A673 (cell line): ENCODE results near the gene DDC. TPM values are rescaled to one million over a fixed set of nuclear protein-coding genes. Genes with fewer than 3 reads are reported as not detected.

Source experiments
- BruUV-seq: library from RNA; stranded (reverse); fragments of 400-500 nt; replicated peaks from 2 replicates; lab custom pipeline; 2021; lab: Mats Ljungman, UMichigan
- CTCF ChIA-PET: fragments of 300-600 bp; sonication (Branson Sonifier 250); formaldehyde crosslinking; loops from one replicate; lab custom pipeline; 2022; ENCODE audit warnings: antibody characterized with exemption; lab: Charles Lee
- POLR2A ChIA-PET: fragments of 300-600 bp; sonication (Branson Sonifier 250); formaldehyde crosslinking; loops from one replicate; lab custom pipeline; 2022; ENCODE audit warnings: antibody characterized with exemption; ENCODE audit not compliant: low non-redundant PET; lab: Charles Lee
- DNase-seq: peaks from one replicate; pipeline ENCODE4 v3.0.0-alpha.2; 2015; ENCODE audit warnings: low spot score
- H3K27ac ChIP-seq: fragments of 200-600 bp; sonication (generic); 2 replicates; pipeline ENCODE4 v1.5.1; 2016; ENCODE audit warnings: mixed run types, low read depth, mild to moderate bottlenecking, mixed read lengths, antibody characterized with exemption, low read length; ENCODE audit not compliant: poor library complexity, severe bottlenecking
- H3K27me3 ChIP-seq: fragments of 200-600 bp; sonication (generic); replicated peaks from 2 replicates; pipeline ENCODE4 v1.6.1; 2017; ENCODE audit warnings: mixed run types, low read depth, mild to moderate bottlenecking, mixed read lengths, antibody characterized with exemption, low read length; ENCODE audit not compliant: insufficient read depth, poor library complexity
- H3K36me3 ChIP-seq: fragments of 200-600 bp; sonication (generic); 2 replicates; pipeline ENCODE4 v1.6.1; 2016; ENCODE audit warnings: mixed run types, mild to moderate bottlenecking, mixed read lengths, antibody characterized with exemption, low read length; ENCODE audit not compliant: insufficient read depth, poor library complexity, severe bottlenecking
- H3K4me1 ChIP-seq: fragments of 200-600 bp; sonication (generic); 2 replicates; pipeline ENCODE4 v1.6.1; 2017; ENCODE audit warnings: mixed run types, mild to moderate bottlenecking, mixed read lengths, antibody characterized with exemption, low read length; ENCODE audit not compliant: insufficient read depth, poor library complexity, severe bottlenecking
- H3K4me3 ChIP-seq: fragments of 200-600 bp; sonication (generic); 2 replicates; pipeline ENCODE4 v1.5.1; 2016; ENCODE audit warnings: low read depth, mixed run types, mild to moderate bottlenecking, mixed read lengths, low read length; ENCODE audit not compliant: poor library complexity, severe bottlenecking
- H3K9me3 ChIP-seq: fragments of 200-600 bp; sonication (generic); 2 replicates; pipeline ENCODE4 v1.6.1; 2016; ENCODE audit warnings: mixed run types, low read depth, mild to moderate bottlenecking, mixed read lengths, antibody characterized with exemption, low read length; ENCODE audit not compliant: poor library complexity, severe bottlenecking
- CTCF ChIP-seq: fragments of 300-800, 200-600 bp; sonication (generic); conservative IDR thresholded peaks from 2 replicates; pipeline ENCODE4 v1.5.1; 2017; ENCODE audit warnings: low read depth, mild to moderate bottlenecking, antibody characterized with exemption, low read length, moderate library complexity, mixed read lengths
- EZH2 ChIP-seq: fragments of 200-600 bp; sonication (generic); IDR thresholded peaks from 2 replicates; pipeline ENCODE4 v1.6.1; 2017; ENCODE audit warnings: borderline replicate concordance, low read depth, mild to moderate bottlenecking, mixed read lengths, antibody characterized with exemption, low read length; ENCODE audit not compliant: poor library complexity, severe bottlenecking
- intact Hi-C: fragments of 100-400 bp; cut with micrococcal nuclease; formaldehyde crosslinking; loops from one replicate; pipeline ENCODE4 v1.10.0; 2022; ENCODE audit not compliant: unreplicated experiment
- total RNA-seq: library from RNA; stranded (reverse); gene quantifications from 2 replicates; pipeline ENCODE4 v1.2.3, GENCODE V29; 2021

DDC gene
- total RNA-seq, 1 experiment from 2014 or later = not detected

GRCh38 chr7:50504646-50505546 is 60.3 kb downstream of the DDC start:
- no peak overlapping the region for H3K27ac ChIP-seq
- no peaks in the 10 kb centered on the region for H3K4me1 ChIP-seq
- TF ChIP-seq EZH2 (no peak), CTCF (no peak)
- ChIA-PET POLR2A (no interaction called here), CTCF (no interaction called here)
- no TSS peak for BruUV-seq
- no peaks in the 10 kb centered on the region for H3K9me3 ChIP-seq
- intact Hi-C loops = no loop called here
- no peaks in the 10 kb centered on the region for H3K27me3 ChIP-seq
- DNase-seq = no peak
- no peaks in the 10 kb centered on the region for H3K36me3 ChIP-seq
- H3K4me3 ChIP-seq = no peak overlapping the region

GRCh38 chr7:50502947-50503346 is 62.3 kb downstream of the DDC start:
- Histone ChIP-seq H3K36me3 (no peaks in the 10 kb centered on the region), H3K27me3 (peaks cover 9% of the 10 kb centered on the region), H3K4me1 (no peaks in the 10 kb centered on the region), H3K27ac (no peak overlapping the region), H3K4me3 (no peak overlapping the region), H3K9me3 (no peaks in the 10 kb centered on the region)
- DNase-seq = no peak
- no TSS peak for BruUV-seq
- TF ChIP-seq EZH2 (no peak), CTCF (no peak)
- intact Hi-C loops = no loop called here
- ChIA-PET POLR2A (no interaction called here), CTCF (no interaction called here)

GRCh38 chr7:50502001-50502684 is 63.1 kb downstream of the DDC start:
- Histone ChIP-seq H3K9me3 (no peaks in the 10 kb centered on the region), H3K4me3 (no peak overlapping the region), H3K36me3 (no peaks in the 10 kb centered on the region), H3K27ac (no peak overlapping the region), H3K4me1 (no peaks in the 10 kb centered on the region), H3K27me3 (peaks cover 9% of the 10 kb centered on the region)
- intact Hi-C loops = no loop called here
- TF ChIP-seq CTCF (no peak), EZH2 (no peak)
- CTCF ChIA-PET = no interaction called here
- DNase-seq = no peak
- POLR2A ChIA-PET = no interaction called here
- BruUV-seq = no TSS peak
